K562 (cell line): ENCODE measurements around the gene KRTAP13-4. TPM values are rescaled to one million over a fixed set of nuclear protein-coding genes. Genes with fewer than 3 reads are reported as not detected.

Source experiments
- ATAC-seq: fragments of 200-7000 bp; cut with Tn5 transposase; 3 replicates; pipeline ENCODE4 v1.9.1; 2020; ENCODE audit warnings: moderate library complexity
- BruUV-seq: library from RNA; stranded (reverse); fragments of 400-500 nt; replicated peaks from 2 replicates; lab custom pipeline; 2021; lab: Mats Ljungman, UMichigan
- CTCF ChIA-PET: fragments of 300-600 bp; formaldehyde crosslinking; extraction: SDS; loops from one replicate; lab custom pipeline; 2021; ENCODE audit warnings: low intra/inter-chr PET ratio; lab: Yijun Ruan, JAX
- POLR2A ChIA-PET: fragments of 300-600, 350-650 bp; sonication (Branson Sonifier 250); formaldehyde crosslinking; extraction: SDS; loops from one replicate; lab custom pipeline; 2021; ENCODE audit warnings: antibody characterized with exemption, inconsistent platforms; lab: Yijun Ruan, JAX
- DNase-seq, 4 experiments: peaks; one replicate each; pipeline versions ENCODE4 v3.0.0 to v3.0.0-alpha.2; 2011 to 2018; ENCODE audit warnings: low spot score in 3 of 4, mixed read lengths in 3 of 4; ENCODE audit errors: extremely low read depth in 1 of 4
- FAIRE-seq: peaks from 2 replicates; lab custom pipeline; 2011; peaks lifted over from hg19 to GRCh38; lab: Jason Lieb, UNC
- H2AFZ ChIP-seq: 2 replicates; pipeline ENCODE4 v1.6.0; 2011; ENCODE audit warnings: low read depth, low read length, control low read depth, inconsistent platforms
- H3K27ac ChIP-seq: fragments of 200-600 bp; 3 replicates; pipeline ENCODE4 v1.8.0; 2011; ENCODE audit warnings: low read depth, mild to moderate bottlenecking, control low read depth, inconsistent platforms, low read length, moderate library complexity, mixed read lengths; ENCODE audit errors: extremely low read depth
- H3K27me3 ChIP-seq, 2 experiments: fragments of 300-600 bp in 1 of 2; 2 replicates in 1 of 2; 3 replicates in 1 of 2; pipeline versions ENCODE4 v1.6.0 to v1.8.0; 2011; ENCODE audit warnings: inconsistent platforms in 2 of 2, low read length in 2 of 2, mild to moderate bottlenecking in 1 of 2, mixed read lengths in 1 of 2, moderate library complexity in 1 of 2; ENCODE audit not compliant: control insufficient read depth in 2 of 2, insufficient read depth in 2 of 2
- H3K36me3 ChIP-seq: fragments of 300-600 bp; 3 replicates; pipeline ENCODE4 v1.8.0; 2011; ENCODE audit warnings: mild to moderate bottlenecking, low read length, inconsistent platforms; ENCODE audit not compliant: control insufficient read depth, insufficient read depth
- H3K4me1 ChIP-seq, 2 experiments: fragments of 200-600 bp in 1 of 2; replicated peaks in 1 of 2; 2 replicates in 1 of 2; 3 replicates in 1 of 2; pipeline versions ENCODE4 v1.5.1 to v1.8.0; 2011; ENCODE audit warnings: inconsistent platforms in 2 of 2, low read length in 2 of 2, mild to moderate bottlenecking in 1 of 2, mixed read lengths in 1 of 2, moderate library complexity in 1 of 2; ENCODE audit not compliant: control insufficient read depth in 2 of 2, insufficient read depth in 2 of 2
- H3K4me2 ChIP-seq: 2 replicates; pipeline ENCODE4 v1.6.1; 2011; ENCODE audit warnings: low read length, control low read depth, inconsistent platforms, mixed read lengths; ENCODE audit not compliant: insufficient read depth
- H3K4me3 ChIP-seq: fragments of 200-600 bp; sonication (generic), shearing (Covaris generic); 2 replicates; pipeline ENCODE4 v1.5.1; 2016; ENCODE audit warnings: control low read depth, inconsistent platforms
- H3K79me2 ChIP-seq: fragments of 200-600 bp; 3 replicates; pipeline ENCODE4 v1.8.0; 2011; ENCODE audit warnings: low read length, inconsistent platforms; ENCODE audit not compliant: control insufficient read depth, insufficient read depth
- H3K9ac ChIP-seq, 2 experiments: 2 replicates each; pipeline versions ENCODE4 v1.6.0 to v1.6.1; 2011; ENCODE audit warnings: low read depth in 2 of 2, low read length in 2 of 2, control low read depth in 1 of 2, inconsistent platforms in 1 of 2, mild to moderate bottlenecking in 1 of 2, mixed read lengths in 1 of 2; ENCODE audit not compliant: insufficient read depth in 1 of 2
- H3K9me1 ChIP-seq: one replicate; pipeline ENCODE4 v1.6.0; 2011; ENCODE audit warnings: inconsistent platforms, mild to moderate bottlenecking, low read length, moderate library complexity; ENCODE audit not compliant: control insufficient read depth, insufficient read depth
- H3K9me3 ChIP-seq: replicated peaks from 2 replicates; pipeline ENCODE4 v1.5.1; 2011; ENCODE audit warnings: low read depth, low read length, inconsistent platforms; ENCODE audit not compliant: control insufficient read depth, insufficient read depth
- H4K20me1 ChIP-seq: replicated peaks from 2 replicates; pipeline ENCODE4 v1.6.1; 2011; ENCODE audit warnings: low read length, inconsistent platforms, mixed read lengths; ENCODE audit not compliant: control insufficient read depth, insufficient read depth
- BHLHE40 ChIP-seq: IDR thresholded peaks from 2 replicates; pipeline ENCODE4 v1.6.1; 2011; ENCODE audit warnings: low read length, improper control_type of control experiment
- FOXM1 ChIP-seq, 2 experiments: fragments of 450-650 bp in 1 of 2; sonication (generic) in 1 of 2; formaldehyde crosslinking in 1 of 2; IDR thresholded peaks; 2 replicates each; pipeline versions ENCODE4 v1.6.1 to v1.9.0; 2017 to 2022; ENCODE audit warnings: low read depth in 2 of 2, mild to moderate bottlenecking in 2 of 2, missing genetic modification reagents in 1 of 2, moderate library complexity in 1 of 2
- HIVEP1 ChIP-seq: fragments of 250-450 bp; sonication (Bioruptor Pico); IDR thresholded peaks from 2 replicates; pipeline ENCODE4 v1.4.0; 2020; ENCODE audit warnings: mild to moderate bottlenecking
- KDM2B ChIP-seq: fragments of 250-450 bp; sonication (Bioruptor Pico); IDR thresholded peaks from 2 replicates; pipeline ENCODE4 v1.8.0; 2021; ENCODE audit warnings: mild to moderate bottlenecking, moderate library complexity
- NBN ChIP-seq: fragments of 450-650 bp; IDR thresholded peaks from 2 replicates; pipeline ENCODE4 v1.6.1; 2016; ENCODE audit warnings: low read depth, mild to moderate bottlenecking
- RAD21 ChIP-seq, 2 experiments: fragments of 250-450 bp in 1 of 2; fragments of 450-650 bp in 1 of 2; sonication (Bioruptor Pico) in 1 of 2; formaldehyde crosslinking in 1 of 2; IDR thresholded peaks in 1 of 2; conservative IDR thresholded peaks in 1 of 2; 2 replicates each; pipeline versions ENCODE4 v1.4.0 to v1.8.0; 2020 to 2022; ENCODE audit warnings: mild to moderate bottlenecking in 2 of 2, moderate library complexity in 1 of 2
- SMC3 ChIP-seq: conservative IDR thresholded peaks from 2 replicates; pipeline ENCODE4 v1.6.1; 2011; ENCODE audit warnings: low read depth, low read length, improper control_type of control experiment; ENCODE audit not compliant: insufficient read depth
- ZKSCAN1 ChIP-seq: fragments of 150-350 bp; IDR thresholded peaks from 2 replicates; pipeline ENCODE4 v1.6.1; 2016; ENCODE audit warnings: low read depth, low read length
- WGBS: fragments of 100-300 bp; shearing (Covaris generic); methylation state at CpG from one replicate; pipeline ENCODE4 v1.1.6; 2016; ENCODE audit warnings: low coverage, mixed read lengths; ENCODE audit not compliant: insufficient coverage; ENCODE audit errors: missing lambda C conversion rate; 5-methylcytosine and 5-hydroxymethylcytosine counted together
- in situ Hi-C: fragments of 300-500 bp; cut with MboI; formaldehyde crosslinking; loops from 4 replicates; pipeline ENCODE4 v1.15.0; 2018; ENCODE audit warnings: inconsistent platforms, mixed read lengths
- intact Hi-C: fragments of 100-400 bp; cut with micrococcal nuclease; formaldehyde crosslinking; loops from 2 replicates; pipeline ENCODE4 v1.14.2; 2022
- polyA plus RNA-seq, 8 experiments: library from polyadenylated mRNA; depleted of rRNA in 4 of 8; stranded (reverse) in 5 of 8; unstranded in 3 of 8; fragments of >200 nt; fragmentation: Nextera tagmentation in 2 of 8; fragmentation: Illumina TruSeq in 1 of 8; extraction: Ambion mirVana in 2 of 8; extraction: Trizol in 1 of 8; gene quantifications; 2 replicates each; pipeline versions ENCODE4 v1.2.1 to v1.2.3, GENCODE V29; 2011 to 2014; ENCODE audit warnings: inconsistent platforms in 1 of 8, missing spikeins in 1 of 8
- total RNA-seq, 7 experiments: library from RNA; depleted of rRNA in 6 of 7; stranded (reverse); fragments of >200 nt in 6 of 7; fragmentation: Illumina TruSeq in 2 of 7; extraction: Trizol in 2 of 7; gene quantifications; 2 replicates each; pipeline versions ENCODE4 v1.2.1 to v1.2.3, GENCODE V29; 2011 to 2021; ENCODE audit warnings: low replicate concordance in 1 of 7
- TF ChIP-seq, protein P1 (sequence below), 3 experiments: IDR thresholded peaks in 2 of 3; conservative IDR thresholded peaks in 1 of 3; 2 replicates each; pipeline ENCODE4 v1.5.1; 2011 to 2012; ENCODE audit warnings: low read length in 3 of 3, mild to moderate bottlenecking in 3 of 3, control low read depth in 2 of 3, improper control_type of control experiment in 1 of 3, inconsistent platforms in 1 of 3, low read depth in 1 of 3, mixed read lengths in 1 of 3, moderate library complexity in 1 of 3; ENCODE audit not compliant: insufficient read depth in 2 of 3
- TF ChIP-seq, protein P2 (sequence below): fragments of 450-650 bp; IDR thresholded peaks from 2 replicates; pipeline ENCODE4 v1.7.1; 2018; ENCODE audit warnings: mild to moderate bottlenecking, low read depth; ENCODE audit not compliant: partially characterized antibody

KRTAP13-4 gene
- total and polyA plus RNA-seq, 9 of the 15 experiments (the other 6 are each of a cell fraction or from before 2014, with no cell fraction given): not detected

DNA sequence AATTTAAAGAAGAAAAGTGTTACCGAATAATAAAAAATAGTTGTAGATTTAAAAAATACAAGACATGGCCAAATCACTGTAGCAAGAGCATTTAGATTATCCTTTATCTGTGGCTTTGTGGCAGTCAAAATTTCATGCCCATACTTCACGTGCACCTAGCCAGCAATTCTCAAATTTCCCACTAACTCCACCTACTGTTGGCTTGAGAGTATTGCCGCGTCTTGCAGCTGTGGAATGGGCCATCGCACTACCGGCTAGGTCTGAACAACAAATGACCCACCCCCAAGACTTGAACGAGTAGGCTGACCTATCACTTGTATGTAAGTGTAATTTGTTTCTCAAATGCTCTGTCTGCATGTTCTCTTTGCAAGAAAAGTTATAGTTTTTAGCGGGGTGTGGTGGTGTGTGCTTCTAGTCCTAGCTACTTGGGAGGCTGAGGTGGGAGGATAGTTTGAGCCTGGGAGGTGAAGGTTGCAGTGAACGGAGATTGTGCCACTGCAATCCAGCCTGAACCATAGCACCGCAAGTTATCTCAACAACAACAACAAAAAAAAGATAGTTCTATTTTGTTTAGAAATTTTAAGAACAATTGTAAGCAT lies 4.1 kb downstream of the KRTAP13-4 start:
- in situ Hi-C loops: no loop called here
- CTCF ChIA-PET: interaction anchor here (0.5 kb wide), 1 partner anchor 1033 kb away, joined by 3 read pairs; no protein-coding TSS in a partner anchor

More for the DNA sequence above, 4.1 kb downstream of the KRTAP13-4 start:
- no peaks in the 10 kb centered on the region for H3K9me3 ChIP-seq
- no peaks in the 10 kb centered on the region for H3K9me1 ChIP-seq
- ATAC-seq: peak; percentile 75
- POLR2A ChIA-PET: interaction anchor here (0.8 kb wide), 1 partner anchor 493 kb away, joined by 3 read pairs; no protein-coding TSS in a partner anchor
- no TSS peak for BruUV-seq
- no peaks in the 10 kb centered on the region for H3K79me2 ChIP-seq
- H3K9ac ChIP-seq: no peak overlapping the region
- no peaks in the 10 kb centered on the region for H3K27me3 ChIP-seq
- no peak overlapping the region for H3K4me3 ChIP-seq
- WGBS: 1% methylated on average over 10 of the region's 10 CpGs
- H3K27ac ChIP-seq: no peak overlapping the region
- peak; percentile 8 to 29 (median 25) for DNase-seq
- no peak overlapping the region for H2AFZ ChIP-seq
- FAIRE-seq: peak; percentile 57
- no peaks in the 10 kb centered on the region for H3K36me3 ChIP-seq
- intact Hi-C loops: no loop called here
- H3K4me2 ChIP-seq: no peak overlapping the region
- TF ChIP-seq, protein P1, sequence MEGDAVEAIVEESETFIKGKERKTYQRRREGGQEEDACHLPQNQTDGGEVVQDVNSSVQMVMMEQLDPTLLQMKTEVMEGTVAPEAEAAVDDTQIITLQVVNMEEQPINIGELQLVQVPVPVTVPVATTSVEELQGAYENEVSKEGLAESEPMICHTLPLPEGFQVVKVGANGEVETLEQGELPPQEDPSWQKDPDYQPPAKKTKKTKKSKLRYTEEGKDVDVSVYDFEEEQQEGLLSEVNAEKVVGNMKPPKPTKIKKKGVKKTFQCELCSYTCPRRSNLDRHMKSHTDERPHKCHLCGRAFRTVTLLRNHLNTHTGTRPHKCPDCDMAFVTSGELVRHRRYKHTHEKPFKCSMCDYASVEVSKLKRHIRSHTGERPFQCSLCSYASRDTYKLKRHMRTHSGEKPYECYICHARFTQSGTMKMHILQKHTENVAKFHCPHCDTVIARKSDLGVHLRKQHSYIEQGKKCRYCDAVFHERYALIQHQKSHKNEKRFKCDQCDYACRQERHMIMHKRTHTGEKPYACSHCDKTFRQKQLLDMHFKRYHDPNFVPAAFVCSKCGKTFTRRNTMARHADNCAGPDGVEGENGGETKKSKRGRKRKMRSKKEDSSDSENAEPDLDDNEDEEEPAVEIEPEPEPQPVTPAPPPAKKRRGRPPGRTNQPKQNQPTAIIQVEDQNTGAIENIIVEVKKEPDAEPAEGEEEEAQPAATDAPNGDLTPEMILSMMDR (IDR thresholded peaks at IDR 0.05 in 2 of 3, conservative IDR thresholded peaks at IDR 0.05 in 1 of 3; ENCODE audit: insufficient read depth in 2 of 3, low read depth in 1 of 3, low read length in 3 of 3): peak; percentile 25 to 51 (median 40); a peak in 4 of 6 replicates
- TF ChIP-seq HIVEP1 (CRISPR knock-in tag) (no peak), RAD21 (CRISPR knock-in tag; conservative IDR thresholded peaks at IDR 0.05 in 1 of 2, IDR thresholded peaks at IDR 0.05 in 1 of 2) (peak in 1 of 2 experiments; percentile 34; a peak in 2 of 4 replicates), NBN (no peak), FOXM1 (IDR thresholded peaks at IDR 0.05; ENCODE audit: low read depth) (no peak), FOXM1 (CRISPR knock-in tag; IDR thresholded peaks at IDR 0.05; ENCODE audit: low read depth) (no peak), BHLHE40 (peak; percentile 60), KDM2B (no peak), ZKSCAN1 (no peak), SMC3 (0 out of 2 replicates have a peak, but pooled peaks have one; percentile 13)
- TF ChIP-seq, protein P2, sequence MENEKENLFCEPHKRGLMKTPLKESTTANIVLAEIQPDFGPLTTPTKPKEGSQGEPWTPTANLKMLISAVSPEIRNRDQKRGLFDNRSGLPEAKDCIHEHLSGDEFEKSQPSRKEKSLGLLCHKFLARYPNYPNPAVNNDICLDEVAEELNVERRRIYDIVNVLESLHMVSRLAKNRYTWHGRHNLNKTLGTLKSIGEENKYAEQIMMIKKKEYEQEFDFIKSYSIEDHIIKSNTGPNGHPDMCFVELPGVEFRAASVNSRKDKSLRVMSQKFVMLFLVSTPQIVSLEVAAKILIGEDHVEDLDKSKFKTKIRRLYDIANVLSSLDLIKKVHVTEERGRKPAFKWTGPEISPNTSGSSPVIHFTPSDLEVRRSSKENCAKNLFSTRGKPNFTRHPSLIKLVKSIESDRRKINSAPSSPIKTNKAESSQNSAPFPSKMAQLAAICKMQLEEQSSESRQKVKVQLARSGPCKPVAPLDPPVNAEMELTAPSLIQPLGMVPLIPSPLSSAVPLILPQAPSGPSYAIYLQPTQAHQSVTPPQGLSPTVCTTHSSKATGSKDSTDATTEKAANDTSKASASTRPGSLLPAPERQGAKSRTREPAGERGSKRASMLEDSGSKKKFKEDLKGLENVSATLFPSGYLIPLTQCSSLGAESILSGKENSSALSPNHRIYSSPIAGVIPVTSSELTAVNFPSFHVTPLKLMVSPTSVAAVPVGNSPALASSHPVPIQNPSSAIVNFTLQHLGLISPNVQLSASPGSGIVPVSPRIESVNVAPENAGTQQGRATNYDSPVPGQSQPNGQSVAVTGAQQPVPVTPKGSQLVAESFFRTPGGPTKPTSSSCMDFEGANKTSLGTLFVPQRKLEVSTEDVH: no peak
- H3K4me1 ChIP-seq: no peaks in the 10 kb centered on the region
- no peaks in the 10 kb centered on the region for H4K20me1 ChIP-seq
